ENCODE results near the gene CTNNAL1. TPM values are rescaled to one million over a fixed set of nuclear protein-coding genes. Genes with fewer than 3 reads are reported as not detected.
"Not testable (repeated sequence)": the region's sequence is repeated elsewhere in the genome, so short reads cannot be mapped to it uniquely, and the experiment has no call there.

Gene CTNNAL1
- total RNA-seq, 2 experiments from 2014 or later: 12.5 to 14.0 TPM

- H3K4me3 Mint-ChIP-seq, H3K9me3 Mint-ChIP-seq, H3K27me3 Mint-ChIP-seq, POLR2A ChIA-PET, H3K27ac Mint-ChIP-seq, DNase-seq, H3K4me1 Mint-ChIP-seq: not testable (repeated sequence)
- H3K36me3 Mint-ChIP-seq (ENCODE audit: low read depth): peaks cover 47% of the 10 kb centered on the region
- CTCF ChIA-PET: interaction anchor here (0.6 to 1.0 kb wide), 9 partner anchors 10 to 511 kb away, joined by 3 to 5 read pairs (median 4); no protein-coding TSS in a partner anchor
These were observed 114.1 kb downstream of the CTNNAL1 start for GRCh38 chr9:108899023-108899695.

GRCh38 chr9:108897324-108898096, 115.8 kb downstream of the CTNNAL1 start:
- ChIA-PET CTCF (no interaction called here), POLR2A (no interaction called here)
- Mint-ChIP-seq H3K9me3 (no peaks in the 10 kb centered on the region), H3K4me1 (no peaks in the 10 kb centered on the region), H3K4me3 (no peak overlapping the region), H3K27me3 (no peaks in the 10 kb centered on the region), H3K36me3 (ENCODE audit: low read depth) (peaks cover 34% of the 10 kb centered on the region), H3K27ac (no peak overlapping the region)
- no peak for DNase-seq

GRCh38 chr9:108894225-108894997, 118.9 kb downstream of the CTNNAL1 start:
- CTCF ChIA-PET: no interaction called here
- Mint-ChIP-seq H3K27ac (no peak overlapping the region), H3K27me3 (no peaks in the 10 kb centered on the region), H3K9me3 (no peaks in the 10 kb centered on the region), H3K4me3 (no peak overlapping the region), H3K36me3 (ENCODE audit: low read depth) (peaks cover 33% of the 10 kb centered on the region), H3K4me1 (no peaks in the 10 kb centered on the region)
- no peak for DNase-seq
- POLR2A ChIA-PET: no interaction called here

Small RNA genes within 50 kb of the gene (microRNA-seq; reads per million reads assigned to microRNA genes)
- 463 reads per million, percentile 82 among the genes with 10 or more reads in this experiment for gene MIR32 (ENCODE audit: borderline microRNAs expressed, borderline replicate concordance)

Other genes with a start within 250 kb of the CTNNAL1 start
- gene ACTL7B, start 157.5 kb downstream of the CTNNAL1 start, total RNA-seq: not detected
- not detected for gene ACTL7A, start 151.2 kb downstream of the CTNNAL1 start, total RNA-seq
- gene ELP1, start 79.4 kb downstream of the CTNNAL1 start, total RNA-seq: 10 to 100 TPM; 23.7 to 41.0 TPM
- 10 to 100 TPM; 11.8 to 13.9 TPM for gene ABITRAM, start 79.1 kb downstream of the CTNNAL1 start, total RNA-seq
- 10 to 100 TPM; 30.6 to 34.7 TPM for gene TMEM245, start 106.4 kb upstream of the CTNNAL1 start, total RNA-seq
- not detected for gene FRRS1L, start 153.8 kb upstream of the CTNNAL1 start, total RNA-seq